GM12878 (cell line): ENCODE results near the gene NEURL3. TPM values are rescaled to one million over a fixed set of nuclear protein-coding genes. Genes with fewer than 3 reads are reported as not detected.

Experiments
- ATAC-seq: fragments of 200-7000 bp; cut with Tn5 transposase; 3 replicates; pipeline ENCODE4 v1.9.1; 2020; ENCODE audit warnings: mild to moderate bottlenecking, moderate library complexity
- BruUV-seq: library from RNA; stranded (reverse); fragments of 400-500 nt; replicated peaks from 2 replicates; lab custom pipeline; 2021; lab: Mats Ljungman, UMichigan
- CTCF ChIA-PET: fragments of 300-600 bp; sonication (Branson Sonifier 250); formaldehyde crosslinking; extraction: SDS; loops from one replicate; lab custom pipeline; 2021; ENCODE audit warnings: inconsistent platforms; lab: Yijun Ruan, JAX
- POLR2A ChIA-PET: fragments of 350-600 bp; formaldehyde crosslinking; extraction: SDS; loops from one replicate; lab custom pipeline; 2021; ENCODE audit warnings: inconsistent platforms; lab: Charles Lee
- RAD21 ChIA-PET: fragments of 300-600 bp; sonication (Branson Sonifier 250); formaldehyde crosslinking; loops from one replicate; lab custom pipeline; 2023; ENCODE audit warnings: antibody characterized with exemption; ENCODE audit not compliant: unreplicated experiment; lab: Charles Lee
- SMC1A ChIA-PET: fragments of 300-600 bp; sonication (Branson Sonifier 250); formaldehyde crosslinking; loops from one replicate; lab custom pipeline; 2023; ENCODE audit not compliant: unreplicated experiment, uncharacterized antibody; lab: Charles Lee
- DNase-seq: peaks from one replicate; pipeline ENCODE4 v3.0.0-alpha.2; 2011; ENCODE audit warnings: low read depth, low spot score
- FAIRE-seq: peaks from 3 replicates; lab custom pipeline; 2011; peaks lifted over from hg19 to GRCh38; lab: Jason Lieb, UNC
- H2AFZ ChIP-seq: 2 replicates; pipeline ENCODE4 v1.6.0; 2011; ENCODE audit warnings: low read depth, low read length, control low read depth; ENCODE audit not compliant: control insufficient read depth
- H3K27ac ChIP-seq: 2 replicates; pipeline ENCODE4 v1.5.1; 2011; ENCODE audit warnings: control low read depth; ENCODE audit not compliant: control insufficient read depth, insufficient read depth
- H3K27me3 ChIP-seq, 2 experiments: replicated peaks in 1 of 2; 2 replicates each; pipeline versions ENCODE4 v1.6.0 to v1.6.1; 2011; ENCODE audit warnings: low read length in 1 of 2; ENCODE audit not compliant: control insufficient read depth in 2 of 2, insufficient read depth in 2 of 2
- H3K36me3 ChIP-seq, 2 experiments: 2 replicates each; pipeline ENCODE4 v1.5.1; 2011; ENCODE audit warnings: low read length in 1 of 2; ENCODE audit not compliant: control insufficient read depth in 2 of 2, insufficient read depth in 2 of 2
- H3K4me1 ChIP-seq: 2 replicates; pipeline ENCODE4 v1.6.1; 2011; ENCODE audit warnings: mild to moderate bottlenecking, low read length, moderate library complexity, mixed read lengths; ENCODE audit not compliant: control insufficient read depth, insufficient read depth
- H3K4me2 ChIP-seq: 2 replicates; pipeline ENCODE4 v1.6.0; 2011; ENCODE audit warnings: control low read depth; ENCODE audit not compliant: control insufficient read depth, insufficient read depth
- H3K4me3 ChIP-seq: fragments of 200-600 bp; sonication (generic); 2 replicates; pipeline ENCODE4 v1.5.1; 2016
- H3K79me2 ChIP-seq: 2 replicates; pipeline ENCODE4 v1.6.0; 2011; ENCODE audit warnings: low read length; ENCODE audit not compliant: control insufficient read depth, insufficient read depth
- H3K9ac ChIP-seq: 2 replicates; pipeline ENCODE4 v1.8.0; 2011; ENCODE audit warnings: low read length, control low read depth, mixed read lengths; ENCODE audit not compliant: control insufficient read depth, insufficient read depth
- H3K9me3 ChIP-seq: replicated peaks from 3 replicates; pipeline ENCODE4 v1.5.1; 2011; ENCODE audit warnings: mild to moderate bottlenecking, low read length; ENCODE audit not compliant: control insufficient read depth, insufficient read depth
- H4K20me1 ChIP-seq: 2 replicates; pipeline ENCODE4 v1.6.0; 2011; ENCODE audit not compliant: control insufficient read depth, insufficient read depth
- DPF2 ChIP-seq: fragments of 450-650 bp; IDR thresholded peaks from 2 replicates; pipeline ENCODE4 v1.6.1; 2017; ENCODE audit warnings: mild to moderate bottlenecking
- ETV6 ChIP-seq, 2 experiments: fragments of 450-650 bp in 1 of 2; IDR thresholded peaks in 1 of 2; conservative IDR thresholded peaks in 1 of 2; 2 replicates each; pipeline ENCODE4 v1.6.1; 2014; ENCODE audit warnings: antibody characterized with exemption in 1 of 2, borderline replicate concordance in 1 of 2, low read depth in 1 of 2, mild to moderate bottlenecking in 1 of 2, moderate library complexity in 1 of 2
- GABPA ChIP-seq: IDR thresholded peaks from 2 replicates; pipeline ENCODE4 v1.6.1; 2014; ENCODE audit warnings: antibody characterized with exemption, low read depth, mild to moderate bottlenecking, inconsistent platforms
- MYB ChIP-seq: fragments of 150-350 bp; IDR thresholded peaks from 2 replicates; pipeline ENCODE4 v1.6.1; 2014; ENCODE audit warnings: mild to moderate bottlenecking, low read depth, low read length, borderline replicate concordance
- NFYA ChIP-seq: IDR thresholded peaks from 2 replicates; pipeline ENCODE4 v1.6.1; 2011; ENCODE audit warnings: low read depth, mild to moderate bottlenecking, low read length, improper control_type of control experiment, borderline replicate concordance
- NR2C2 ChIP-seq: IDR thresholded peaks from 2 replicates; pipeline ENCODE4 v1.6.1; 2011; ENCODE audit warnings: borderline replicate concordance, low read depth; ENCODE audit not compliant: control insufficient read depth, insufficient read length
- POLR2AphosphoS2 ChIP-seq: IDR thresholded peaks from 2 replicates; pipeline ENCODE4 v1.6.1; 2011; ENCODE audit warnings: low read depth, mild to moderate bottlenecking, low read length, improper control_type of control experiment, moderate library complexity
- POLR2AphosphoS5 ChIP-seq: IDR thresholded peaks from 2 replicates; pipeline ENCODE4 v1.6.1; 2011; ENCODE audit warnings: mild to moderate bottlenecking, low read length, inconsistent platforms
- RAD21 ChIP-seq: IDR thresholded peaks from 2 replicates; pipeline ENCODE4 v1.6.1; 2011; ENCODE audit warnings: mild to moderate bottlenecking, low read depth, low read length, moderate library complexity; ENCODE audit not compliant: insufficient read depth
- RB1 ChIP-seq: fragments of 450-650 bp; formaldehyde crosslinking; IDR thresholded peaks from 2 replicates; pipeline ENCODE4 v1.6.1; 2017; ENCODE audit warnings: mild to moderate bottlenecking, borderline replicate concordance
- RELA ChIP-seq: fragments of 450-650 bp; IDR thresholded peaks from 2 replicates; pipeline ENCODE4 v1.8.0; 2014; ENCODE audit warnings: borderline replicate concordance; ENCODE audit not compliant: partially characterized antibody
- YBX1 ChIP-seq: fragments of 450-650 bp; IDR thresholded peaks from 2 replicates; pipeline ENCODE4 v1.6.1; 2016; ENCODE audit warnings: antibody characterized with exemption
- ZNF217 ChIP-seq: fragments of 450-650 bp; IDR thresholded peaks from 2 replicates; pipeline ENCODE4 v1.6.1; 2017; ENCODE audit warnings: antibody characterized with exemption, mild to moderate bottlenecking
- WGBS: methylation state at CpG from one replicate; pipeline ENCODE4 v1.1.6; 2016; ENCODE audit warnings: low lambda C conversion rate; ENCODE audit not compliant: insufficient replicate concordance, insufficient coverage; ENCODE audit errors: missing lambda C conversion rate; 5-methylcytosine and 5-hydroxymethylcytosine counted together
- in situ Hi-C: fragments of 300-500 bp; cut with MboI; formaldehyde crosslinking; loops from 9 replicates; pipeline ENCODE4 v1.14.3; 2018; ENCODE audit warnings: mixed read lengths
- intact Hi-C: fragments of 100-400 bp; cut with micrococcal nuclease; formaldehyde crosslinking; loops from one replicate; pipeline ENCODE4 v1.14.2; 2022; ENCODE audit not compliant: unreplicated experiment
- polyA plus RNA-seq, 11 experiments: library from polyadenylated mRNA; depleted of rRNA in 4 of 11; unstranded in 6 of 11; stranded (reverse) in 5 of 11; fragments of >200 nt; fragmentation: Nextera tagmentation in 4 of 11; fragmentation: Illumina TruSeq in 1 of 11; extraction: Ambion mirVana in 4 of 11; extraction: Trizol in 1 of 11; gene quantifications; 1 replicate in 1 of 11; 2 replicates in 10 of 11; pipeline versions ENCODE4 v1.2.1 to v1.2.3, GENCODE V29; 2011 to 2016; ENCODE audit warnings: inconsistent platforms in 2 of 11, missing spikeins in 2 of 11, low read depth in 1 of 11
- total RNA-seq, 4 experiments: library from RNA; depleted of rRNA in 3 of 4; stranded (reverse); fragments of >200 nt in 3 of 4; fragmentation: Illumina TruSeq in 1 of 4; extraction: Trizol in 1 of 4; gene quantifications; 2 replicates each; pipeline versions ENCODE4 v1.2.1 to v1.2.3, GENCODE V29; 2013 to 2021
- TF ChIP-seq, protein P1 (sequence below): fragments of 450-650 bp; IDR thresholded peaks from 2 replicates; pipeline ENCODE4 v1.6.1; 2017; ENCODE audit warnings: mild to moderate bottlenecking, low read depth, inconsistent platforms; ENCODE audit not compliant: poor library complexity, severe bottlenecking
- TF ChIP-seq, protein P2 (sequence below): fragments of 450-650 bp; conservative IDR thresholded peaks from 2 replicates; pipeline ENCODE4 v1.6.1; 2017; ENCODE audit warnings: mild to moderate bottlenecking, moderate library complexity
- TF ChIP-seq, protein P3 (sequence below): fragments of 450-650 bp; IDR thresholded peaks from 2 replicates; pipeline ENCODE4 v1.6.1; 2017; ENCODE audit warnings: antibody characterized with exemption, mild to moderate bottlenecking, moderate library complexity

Gene NEURL3
- total and polyA plus RNA-seq, 10 of the 15 experiments (the other 5 are each of a cell fraction or from before 2014, with no cell fraction given), result 0.03 to 6.3 (median 0.47) TPM

DNA sequence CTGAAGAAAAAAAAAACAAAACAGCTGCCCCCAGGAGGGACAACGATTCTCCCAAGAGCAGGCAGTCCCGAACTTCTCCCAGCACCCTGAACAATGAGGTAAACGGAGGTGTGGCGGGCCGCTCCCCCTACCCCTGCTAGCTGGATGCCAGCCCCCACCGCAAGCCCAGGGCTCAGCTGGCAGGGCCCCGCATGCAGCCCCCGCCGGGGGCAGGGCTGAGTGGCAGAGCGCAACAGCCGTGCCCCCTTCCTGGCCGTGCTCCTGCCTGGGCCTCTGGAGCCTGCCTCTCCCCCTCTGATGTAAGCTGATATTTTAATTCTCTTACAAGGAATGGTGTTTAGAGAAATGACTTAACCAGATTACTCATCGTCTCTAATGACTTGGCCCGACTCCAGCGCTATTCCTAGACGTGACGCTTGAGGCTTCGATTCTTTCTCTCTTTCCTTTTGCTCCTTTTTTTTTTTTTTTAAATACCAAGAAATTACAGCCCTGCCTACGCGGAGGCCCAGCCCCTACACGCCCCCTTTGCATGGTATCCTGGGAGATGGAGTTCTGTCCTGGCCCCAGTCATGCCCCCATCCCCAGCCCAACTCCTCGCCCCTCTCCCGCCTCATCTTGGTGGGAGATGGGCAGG lies 26.8 kb upstream of the NEURL3 start:
- H3K9ac ChIP-seq, result peak overlapping the region; percentile 66
- ChIA-PET SMC1A (interaction anchor here (0.7 to 1.9 kb wide), 5 partner anchors 8 to 125 kb away, joined by 3 to 7 read pairs (median 3); no protein-coding TSS in a partner anchor), RAD21 (interaction anchor here (0.6 to 7.4 kb wide), 11 partner anchors 8 to 237 kb away, joined by 3 to 60 read pairs (median 3); no protein-coding TSS in a partner anchor), CTCF (interaction anchor here (1.3 to 7.0 kb wide), 2 partner anchors 12 to 22 kb away, joined by 3 to 51 read pairs; no protein-coding TSS in a partner anchor), POLR2A (interaction anchor here (0.7 to 7.9 kb wide), 7 partner anchors 7 to 339 kb away, joined by 3 to 106 read pairs (median 4); partner anchors contain the start of gene ARID5A)
- no TSS peak for BruUV-seq
- no peaks in the 10 kb centered on the region for H3K9me3 ChIP-seq
- ATAC-seq (peak; percentile 50), DNase-seq (peak; percentile 94), FAIRE-seq (peak; percentile 57)
- peak overlapping the region; percentile 75 for H2AFZ ChIP-seq
- H3K4me2 ChIP-seq, result peak overlapping the region; percentile 85
- intact Hi-C loops (loop anchor here (10.0 kb wide), 2 partner anchors 233 to 433 kb away; partner anchors contain the start of gene CNNM4), in situ Hi-C loops (no loop called here)
- H3K4me3 ChIP-seq, result peak overlapping the region; percentile 67
- H3K27me3 ChIP-seq, result no peaks in the 10 kb centered on the region
- peak overlapping the region; percentile 57; the same call in 1 of the 2 replicates for H3K27ac ChIP-seq
- 9% methylated on average over 20 of the region's 23 CpGs for WGBS
- no peaks in the 10 kb centered on the region for H3K36me3 ChIP-seq
- H3K79me2 ChIP-seq, result peaks cover 14% of the 10 kb centered on the region
- H3K4me1 ChIP-seq, result peaks cover 74% of the 10 kb centered on the region
- no peaks in the 10 kb centered on the region for H4K20me1 ChIP-seq
- no peak for TF ChIP-seq ETV6 (conservative IDR thresholded peaks at IDR 0.05 in 1 of 2, IDR thresholded peaks at IDR 0.05 in 1 of 2; ENCODE audit: borderline replicate concordance in 1 of 2, low read depth in 1 of 2)
- no peak for TF ChIP-seq RAD21
- TF ChIP-seq NFYA, result no peak
- peak; percentile 59; the same call in 1 of the 2 replicates for TF ChIP-seq GABPA
- TF ChIP-seq YBX1, result no peak
- TF ChIP-seq MYB, result no peak
- TF ChIP-seq ZNF217, result no peak
- peak; percentile 87 for TF ChIP-seq DPF2
- TF ChIP-seq POLR2AphosphoS2, result no peak
- no peak for TF ChIP-seq RELA
- no peak for TF ChIP-seq RB1
- TF ChIP-seq, protein P1, sequence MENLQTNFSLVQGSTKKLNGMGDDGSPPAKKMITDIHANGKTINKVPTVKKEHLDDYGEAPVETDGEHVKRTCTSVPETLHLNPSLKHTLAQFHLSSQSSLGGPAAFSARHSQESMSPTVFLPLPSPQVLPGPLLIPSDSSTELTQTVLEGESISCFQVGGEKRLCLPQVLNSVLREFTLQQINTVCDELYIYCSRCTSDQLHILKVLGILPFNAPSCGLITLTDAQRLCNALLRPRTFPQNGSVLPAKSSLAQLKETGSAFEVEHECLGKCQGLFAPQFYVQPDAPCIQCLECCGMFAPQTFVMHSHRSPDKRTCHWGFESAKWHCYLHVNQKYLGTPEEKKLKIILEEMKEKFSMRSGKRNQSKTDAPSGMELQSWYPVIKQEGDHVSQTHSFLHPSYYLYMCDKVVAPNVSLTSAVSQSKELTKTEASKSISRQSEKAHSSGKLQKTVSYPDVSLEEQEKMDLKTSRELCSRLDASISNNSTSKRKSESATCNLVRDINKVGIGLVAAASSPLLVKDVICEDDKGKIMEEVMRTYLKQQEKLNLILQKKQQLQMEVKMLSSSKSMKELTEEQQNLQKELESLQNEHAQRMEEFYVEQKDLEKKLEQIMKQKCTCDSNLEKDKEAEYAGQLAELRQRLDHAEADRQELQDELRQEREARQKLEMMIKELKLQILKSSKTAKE, result peak; percentile 59
- TF ChIP-seq, protein P2, sequence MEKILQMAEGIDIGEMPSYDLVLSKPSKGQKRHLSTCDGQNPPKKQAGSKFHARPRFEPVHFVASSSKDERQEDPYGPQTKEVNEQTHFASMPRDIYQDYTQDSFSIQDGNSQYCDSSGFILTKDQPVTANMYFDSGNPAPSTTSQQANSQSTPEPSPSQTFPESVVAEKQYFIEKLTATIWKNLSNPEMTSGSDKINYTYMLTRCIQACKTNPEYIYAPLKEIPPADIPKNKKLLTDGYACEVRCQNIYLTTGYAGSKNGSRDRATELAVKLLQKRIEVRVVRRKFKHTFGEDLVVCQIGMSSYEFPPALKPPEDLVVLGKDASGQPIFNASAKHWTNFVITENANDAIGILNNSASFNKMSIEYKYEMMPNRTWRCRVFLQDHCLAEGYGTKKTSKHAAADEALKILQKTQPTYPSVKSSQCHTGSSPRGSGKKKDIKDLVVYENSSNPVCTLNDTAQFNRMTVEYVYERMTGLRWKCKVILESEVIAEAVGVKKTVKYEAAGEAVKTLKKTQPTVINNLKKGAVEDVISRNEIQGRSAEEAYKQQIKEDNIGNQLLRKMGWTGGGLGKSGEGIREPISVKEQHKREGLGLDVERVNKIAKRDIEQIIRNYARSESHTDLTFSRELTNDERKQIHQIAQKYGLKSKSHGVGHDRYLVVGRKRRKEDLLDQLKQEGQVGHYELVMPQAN, result no peak
- TF ChIP-seq, protein P3, sequence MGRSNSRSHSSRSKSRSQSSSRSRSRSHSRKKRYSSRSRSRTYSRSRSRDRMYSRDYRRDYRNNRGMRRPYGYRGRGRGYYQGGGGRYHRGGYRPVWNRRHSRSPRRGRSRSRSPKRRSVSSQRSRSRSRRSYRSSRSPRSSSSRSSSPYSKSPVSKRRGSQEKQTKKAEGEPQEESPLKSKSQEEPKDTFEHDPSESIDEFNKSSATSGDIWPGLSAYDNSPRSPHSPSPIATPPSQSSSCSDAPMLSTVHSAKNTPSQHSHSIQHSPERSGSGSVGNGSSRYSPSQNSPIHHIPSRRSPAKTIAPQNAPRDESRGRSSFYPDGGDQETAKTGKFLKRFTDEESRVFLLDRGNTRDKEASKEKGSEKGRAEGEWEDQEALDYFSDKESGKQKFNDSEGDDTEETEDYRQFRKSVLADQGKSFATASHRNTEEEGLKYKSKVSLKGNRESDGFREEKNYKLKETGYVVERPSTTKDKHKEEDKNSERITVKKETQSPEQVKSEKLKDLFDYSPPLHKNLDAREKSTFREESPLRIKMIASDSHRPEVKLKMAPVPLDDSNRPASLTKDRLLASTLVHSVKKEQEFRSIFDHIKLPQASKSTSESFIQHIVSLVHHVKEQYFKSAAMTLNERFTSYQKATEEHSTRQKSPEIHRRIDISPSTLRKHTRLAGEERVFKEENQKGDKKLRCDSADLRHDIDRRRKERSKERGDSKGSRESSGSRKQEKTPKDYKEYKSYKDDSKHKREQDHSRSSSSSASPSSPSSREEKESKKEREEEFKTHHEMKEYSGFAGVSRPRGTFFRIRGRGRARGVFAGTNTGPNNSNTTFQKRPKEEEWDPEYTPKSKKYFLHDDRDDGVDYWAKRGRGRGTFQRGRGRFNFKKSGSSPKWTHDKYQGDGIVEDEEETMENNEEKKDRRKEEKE, result no peak
- no peak for TF ChIP-seq NR2C2
- 0 out of 2 replicates have a peak, but pooled peaks have one; percentile 27 for TF ChIP-seq POLR2AphosphoS5
